K562 (cell line): Measurements from ENCODE around the gene GLB1L3.

ENCODE experiments used
- ATF3 ChIP-seq, 2 experiments: fragments of 450-650 bp in 1 of 2; sonication (generic) in 1 of 2; formaldehyde crosslinking in 1 of 2; IDR thresholded peaks in 1 of 2; conservative IDR thresholded peaks in 1 of 2; 2 replicates each; pipeline versions ENCODE4 v1.6.1 to v1.8.1; 2016 to 2023; ENCODE audit warnings: mild to moderate bottlenecking in 2 of 2, moderate library complexity in 2 of 2, inconsistent platforms in 1 of 2, missing genetic modification reagents in 1 of 2
- CTCF ChIP-seq, 3 experiments: IDR thresholded peaks in 2 of 3; conservative IDR thresholded peaks in 1 of 3; 2 replicates each; pipeline ENCODE4 v1.5.1; 2011 to 2012; ENCODE audit warnings: low read length in 3 of 3, mild to moderate bottlenecking in 3 of 3, control low read depth in 2 of 3, improper control_type of control experiment in 1 of 3, inconsistent platforms in 1 of 3, low read depth in 1 of 3, mixed read lengths in 1 of 3, moderate library complexity in 1 of 3; ENCODE audit not compliant: insufficient read depth in 2 of 3
- EP300 ChIP-seq: IDR thresholded peaks from 2 replicates; pipeline ENCODE4 v1.6.1; 2012; ENCODE audit warnings: low read length, improper control_type of control experiment
- NEUROD1 ChIP-seq: fragments of 150-350 bp; IDR thresholded peaks from 2 replicates; pipeline ENCODE4 v1.6.1; 2014; ENCODE audit warnings: borderline replicate concordance, low read length, low read depth; ENCODE audit not compliant: partially characterized antibody
- NFE2L1 ChIP-seq: fragments of 450-650 bp; IDR thresholded peaks from 2 replicates; pipeline ENCODE4 v1.6.1; 2016; ENCODE audit warnings: missing genetic modification characterization, low read depth, mild to moderate bottlenecking, missing compliant biosample characterization, moderate library complexity, borderline replicate concordance
- NFYB ChIP-seq: IDR thresholded peaks from 2 replicates; pipeline ENCODE4 v1.6.1; 2011; ENCODE audit warnings: mild to moderate bottlenecking, moderate library complexity; ENCODE audit not compliant: insufficient read length; ENCODE audit errors: extremely low read depth
- POLR2AphosphoS5 ChIP-seq: IDR thresholded peaks from 2 replicates; pipeline ENCODE4 v1.6.1; 2011; ENCODE audit warnings: mild to moderate bottlenecking, low read depth, low read length, moderate library complexity; ENCODE audit not compliant: control insufficient read depth, insufficient read depth
- SMAD4 ChIP-seq: fragments of 250-450 bp; sonication (Bioruptor Pico); conservative IDR thresholded peaks from 2 replicates; pipeline ENCODE4 v1.8.0; 2021; ENCODE audit warnings: inconsistent platforms, mild to moderate bottlenecking, moderate library complexity
- SRF ChIP-seq, 2 experiments: fragments of 250-450, 450-650 bp in 1 of 2; sonication (Bioruptor Pico) in 1 of 2; sonication (generic) in 1 of 2; formaldehyde crosslinking; IDR thresholded peaks; 2 replicates each; pipeline versions ENCODE4 v1.5.0 to v1.5.1; 2020 to 2022; ENCODE audit warnings: mild to moderate bottlenecking in 1 of 2, missing genetic modification reagents in 1 of 2
- YY1 ChIP-seq, 3 experiments: IDR thresholded peaks; 2 replicates each; pipeline ENCODE4 v1.6.1; 2011; ENCODE audit warnings: low read length in 2 of 3, mild to moderate bottlenecking in 2 of 3, moderate library complexity in 2 of 3, borderline replicate concordance in 1 of 3, control low read depth in 1 of 3, low read depth in 1 of 3; ENCODE audit not compliant: insufficient read depth in 3 of 3, insufficient replicate concordance in 2 of 3, control insufficient read depth in 1 of 3, insufficient read length in 1 of 3; ENCODE audit errors: extremely low read depth in 1 of 3
- ZBTB40 ChIP-seq, 2 experiments: fragments of 450-650 bp in 1 of 2; sonication (generic) in 1 of 2; formaldehyde crosslinking in 1 of 2; IDR thresholded peaks; 2 replicates each; pipeline versions ENCODE4 v1.7.1 to v1.9.0; 2016 to 2022; ENCODE audit warnings: inconsistent platforms in 1 of 2, mild to moderate bottlenecking in 1 of 2, missing genetic modification reagents in 1 of 2
- ZC3H4 ChIP-seq: sonication (generic); formaldehyde crosslinking; IDR thresholded peaks from 2 replicates; pipeline ENCODE4 v1.9.0; 2021; ENCODE audit warnings: missing genetic modification reagents, borderline replicate concordance
- ZNF324 ChIP-seq: fragments of 250-450 bp; sonication (Bioruptor Pico); IDR thresholded peaks from 2 replicates; pipeline ENCODE4 v1.4.0; 2020; ENCODE audit warnings: mild to moderate bottlenecking

- TF ChIP-seq POLR2AphosphoS5 (no peak), ZC3H4 (CRISPR knock-in tag) (no peak), SRF (CRISPR knock-in tag; IDR thresholded peaks at IDR 0.05) (no peak), NEUROD1 (no peak), EP300 (no peak), NFYB (no peak), ZNF324 (no peak), ATF3 (IDR thresholded peaks at IDR 0.05) (no peak), ATF3 (CRISPR knock-in tag; conservative IDR thresholded peaks at IDR 0.05) (no peak), SMAD4 (CRISPR knock-in tag) (no peak), CTCF (IDR thresholded peaks at IDR 0.05 in 2 of 3, conservative IDR thresholded peaks at IDR 0.05 in 1 of 3; ENCODE audit: insufficient read depth in 2 of 3, low read depth in 1 of 3, low read length in 3 of 3) (no peak), YY1 (IDR thresholded peaks at IDR 0.05; ENCODE audit: borderline replicate concordance in 1 of 3, control insufficient read depth in 1 of 3, extremely low read depth in 1 of 3, insufficient read depth in 3 of 3, insufficient read length in 1 of 3, insufficient replicate concordance in 2 of 3, low read depth in 1 of 3, low read length in 2 of 3) (no peak), NFE2L1 (tag) (no peak), ZBTB40 (IDR thresholded peaks at IDR 0.05) (no peak), ZBTB40 (CRISPR knock-in tag; IDR thresholded peaks at IDR 0.05) (no peak)
Measured at GRCh38 chr11:134260503-134260902, 15.7 kb upstream of the GLB1L3 start.
